GM19395 (cell line): ENCODE measurements around the gene HSPG2.
"Not testable (repeated sequence)": the region's sequence is repeated elsewhere in the genome, so short reads cannot be mapped to it uniquely, and the experiment has no call there.

Experiments used
- ATAC-seq: cut with Tn5 transposase; IDR thresholded peaks from one replicate; pipeline ENCODE4 v1.9.1; 2021; ENCODE audit warnings: mild to moderate bottlenecking, moderate library complexity; ENCODE audit not compliant: unreplicated experiment

HSPG2 gene

GRCh38 chr1:21914880-21915640, 22.1 kb downstream of the HSPG2 start:
- no peak for ATAC-seq

- no peak for ATAC-seq
Measured at GRCh38 chr1:21914450-21914849, 22.7 kb downstream of the HSPG2 start.

- no peak for ATAC-seq
Measured at GRCh38 chr1:21913763-21914162, 23.3 kb downstream of the HSPG2 start.

GRCh38 chr1:21913258-21913657, 23.9 kb downstream of the HSPG2 start:
- no peak for ATAC-seq

GRCh38 chr1:21912038-21912758, 24.9 kb downstream of the HSPG2 start:
- ATAC-seq: no peak

GRCh38 chr1:21911205-21912001, 25.7 kb downstream of the HSPG2 start:
- ATAC-seq: no peak

- no peak for ATAC-seq
Measured at GRCh38 chr1:21910558-21911204, 26.4 kb downstream of the HSPG2 start.

GRCh38 chr1:21909787-21910503, 27.2 kb downstream of the HSPG2 start:
- no peak for ATAC-seq

- no peak for ATAC-seq
Measured at GRCh38 chr1:21909286-21909759, 27.8 kb downstream of the HSPG2 start.

GRCh38 chr1:21907737-21908534, 29.2 kb downstream of the HSPG2 start:
- ATAC-seq: not testable (repeated sequence)

GRCh38 chr1:21907079-21907418, 30.1 kb downstream of the HSPG2 start:
- ATAC-seq: no peak

- no peak for ATAC-seq
Measured at GRCh38 chr1:21906173-21907078, 30.7 kb downstream of the HSPG2 start.

- ATAC-seq: no peak
Measured at GRCh38 chr1:21904704-21905520, 32.2 kb downstream of the HSPG2 start.

- no peak for ATAC-seq
Measured at GRCh38 chr1:21904454-21904703, 32.7 kb downstream of the HSPG2 start.

GRCh38 chr1:21903638-21904453, 33.3 kb downstream of the HSPG2 start:
- ATAC-seq: no peak

- no peak for ATAC-seq
Measured at GRCh38 chr1:21902026-21903012, 34.8 kb downstream of the HSPG2 start.
